Mesenchymal stem cell (in vitro differentiated cells and primary cell): Measurements from ENCODE around the gene IL4I1.

Experiments used
- DNase-seq: peaks from one replicate; pipeline ENCODE4 v3.0.0-alpha.2; 2013
- H2AFZ ChIP-seq: one replicate; pipeline ENCODE4 v1.6.1; 2013; ENCODE audit warnings: low read depth, mild to moderate bottlenecking, control low read depth, inconsistent platforms, low read length, moderate library complexity
- H2AK5ac ChIP-seq: 2 replicates; pipeline ENCODE4 v1.6.1; 2013; ENCODE audit warnings: low read length, moderate library complexity, mild to moderate bottlenecking, inconsistent platforms; ENCODE audit not compliant: severe bottlenecking
- H2BK120ac ChIP-seq: one replicate; pipeline ENCODE4 v1.6.1; 2013; ENCODE audit warnings: low read depth, mild to moderate bottlenecking, inconsistent platforms, low read length, moderate library complexity
- H2BK12ac ChIP-seq, 2 experiments: one replicate each; pipeline ENCODE4 v1.6.1; 2013; ENCODE audit warnings: inconsistent platforms in 2 of 2, low read length in 2 of 2, mild to moderate bottlenecking in 2 of 2, moderate library complexity in 2 of 2, control low read depth in 1 of 2
- H2BK15ac ChIP-seq: one replicate; pipeline ENCODE4 v1.6.1; 2013; ENCODE audit warnings: mild to moderate bottlenecking, low read depth, inconsistent platforms; ENCODE audit not compliant: poor library complexity, severe bottlenecking
- H2BK5ac ChIP-seq: 2 replicates; pipeline ENCODE4 v1.6.1; 2013; ENCODE audit warnings: low read depth, mild to moderate bottlenecking, low read length, control low read depth, inconsistent platforms; ENCODE audit not compliant: poor library complexity, severe bottlenecking
- H3K14ac ChIP-seq, 2 experiments: one replicate each; pipeline ENCODE4 v1.6.1; 2013; ENCODE audit warnings: inconsistent platforms in 2 of 2, low read length in 2 of 2, control low read depth in 1 of 2, mild to moderate bottlenecking in 1 of 2, moderate library complexity in 1 of 2
- H3K18ac ChIP-seq, 2 experiments: one replicate each; pipeline ENCODE4 v1.6.1; 2013; ENCODE audit warnings: inconsistent platforms in 2 of 2, low read length in 2 of 2, control low read depth in 1 of 2, low read depth in 1 of 2, mild to moderate bottlenecking in 1 of 2
- H3K23ac ChIP-seq, 2 experiments: one replicate each; pipeline ENCODE4 v1.6.1; 2013; ENCODE audit warnings: inconsistent platforms in 2 of 2, low read length in 2 of 2, mild to moderate bottlenecking in 2 of 2, moderate library complexity in 2 of 2, control low read depth in 1 of 2
- H3K27ac ChIP-seq: 2 replicates; pipeline ENCODE4 v1.5.1; 2013; ENCODE audit warnings: mild to moderate bottlenecking, moderate library complexity, low read length, control low read depth, inconsistent platforms; ENCODE audit not compliant: poor library complexity, severe bottlenecking
- H3K27me3 ChIP-seq, 2 experiments: 2 replicates each; pipeline versions ENCODE4 v1.6.1 to v1.7.0; 2013; ENCODE audit warnings: low read length in 2 of 2, mild to moderate bottlenecking in 2 of 2, moderate library complexity in 2 of 2, control low read depth in 1 of 2, inconsistent platforms in 1 of 2; ENCODE audit not compliant: control insufficient read depth in 1 of 2, insufficient read depth in 1 of 2
- H3K36me3 ChIP-seq, 2 experiments: 2 replicates each; pipeline versions ENCODE4 v1.6.1 to v1.7.0; 2013; ENCODE audit warnings: low read length in 2 of 2, control low read depth in 1 of 2, inconsistent platforms in 1 of 2, low read depth in 1 of 2, mild to moderate bottlenecking in 1 of 2; ENCODE audit not compliant: insufficient read depth in 2 of 2, control insufficient read depth in 1 of 2
- H3K4ac ChIP-seq, 2 experiments: one replicate each; pipeline ENCODE4 v1.6.1; 2013; ENCODE audit warnings: inconsistent platforms in 2 of 2, low read length in 2 of 2, mild to moderate bottlenecking in 2 of 2, moderate library complexity in 2 of 2, control low read depth in 1 of 2, low read depth in 1 of 2
- H3K4me1 ChIP-seq: 2 replicates; pipeline ENCODE4 v1.6.1; 2013; ENCODE audit warnings: low read depth, low read length, control low read depth; ENCODE audit not compliant: control insufficient read depth, insufficient read depth
- H3K4me2 ChIP-seq: 2 replicates; pipeline ENCODE4 v1.6.1; 2013; ENCODE audit warnings: low read length, mild to moderate bottlenecking, inconsistent platforms; ENCODE audit not compliant: poor library complexity, severe bottlenecking
- H3K4me3 ChIP-seq, 2 experiments: 2 replicates each; pipeline versions ENCODE4 v1.5.1 to v1.7.0; 2013; ENCODE audit warnings: low read length in 2 of 2, mild to moderate bottlenecking in 2 of 2, control low read depth in 1 of 2, low read depth in 1 of 2; ENCODE audit not compliant: insufficient read depth in 1 of 2
- H3K79me1 ChIP-seq: replicated peaks from 2 replicates; pipeline ENCODE4 v1.6.1; 2013; ENCODE audit warnings: mild to moderate bottlenecking, control low read depth, low read length, inconsistent platforms; ENCODE audit not compliant: poor library complexity, severe bottlenecking
- H3K9ac ChIP-seq: 2 replicates; pipeline ENCODE4 v1.7.0; 2013; ENCODE audit warnings: mild to moderate bottlenecking, low read length, moderate library complexity
- H3K9me3 ChIP-seq: 2 replicates; pipeline ENCODE4 v1.7.0; 2013; ENCODE audit warnings: mild to moderate bottlenecking, low read length; ENCODE audit not compliant: control insufficient read depth
- H4K8ac ChIP-seq: one replicate; pipeline ENCODE4 v1.6.1; 2013; ENCODE audit warnings: inconsistent platforms, mild to moderate bottlenecking, low read length, moderate library complexity
- H4K91ac ChIP-seq: one replicate; pipeline ENCODE4 v1.6.1; 2013; ENCODE audit warnings: mild to moderate bottlenecking, low read length, inconsistent platforms
- WGBS: methylation state at CpG from one replicate; pipeline ENCODE4 v1.1.7; 2013; ENCODE audit warnings: mixed read lengths; 5-methylcytosine and 5-hydroxymethylcytosine counted together

The IL4I1 gene

DNA sequence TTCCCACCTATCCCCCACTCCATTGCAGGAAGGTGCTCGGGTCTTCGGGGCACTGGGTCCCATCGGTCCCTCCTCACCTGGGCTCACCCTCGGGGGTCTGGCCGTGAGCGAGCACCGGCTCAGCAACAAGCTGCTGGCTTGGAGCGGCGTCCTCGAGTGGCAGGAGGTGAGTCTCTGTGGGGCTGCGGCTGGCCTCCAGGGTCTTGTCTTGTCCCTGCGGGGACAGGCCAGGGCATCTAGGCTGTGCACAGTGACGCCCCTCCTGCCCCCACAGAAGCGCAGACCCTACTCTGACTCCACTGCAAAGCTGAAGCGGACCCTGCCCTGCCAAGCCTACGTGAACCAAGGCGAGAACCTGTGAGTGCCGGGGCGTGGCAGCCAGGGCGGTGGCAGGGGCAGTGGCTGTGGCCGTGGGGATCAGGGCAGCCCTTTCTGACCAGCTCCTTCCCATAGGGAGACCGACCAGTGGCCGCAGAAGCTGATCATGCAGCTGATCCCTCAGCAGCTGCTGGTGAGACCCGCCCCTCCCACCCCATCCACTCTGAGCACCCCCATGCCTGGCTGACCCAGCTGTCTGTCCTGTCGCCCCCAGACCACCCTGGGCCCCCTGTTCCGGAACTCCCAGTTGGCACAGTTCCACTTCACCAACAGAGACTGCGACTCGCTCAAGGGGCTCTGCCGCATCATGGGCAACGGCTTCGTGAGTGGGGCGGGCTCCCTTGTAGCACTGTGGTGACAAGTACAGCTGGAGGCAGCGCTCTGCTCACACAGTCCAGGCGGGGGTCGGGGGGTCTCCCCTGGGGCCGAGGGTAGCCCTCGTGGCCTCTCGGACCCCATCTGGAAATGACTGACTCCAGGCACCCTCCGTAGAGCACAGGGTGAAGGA lies 42.1 kb downstream of the IL4I1 start:
- no peak overlapping the region for H2BK12ac ChIP-seq
- no peak overlapping the region for H3K4me3 ChIP-seq
- peaks cover 11% of the 10 kb centered on the region for H3K79me1 ChIP-seq
- H3K4me1 ChIP-seq, result peaks cover 48% of the 10 kb centered on the region
- no peak overlapping the region for H3K9ac ChIP-seq
- no peak overlapping the region for H3K18ac ChIP-seq
- no peak overlapping the region for H3K4ac ChIP-seq
- H2BK120ac ChIP-seq, result no peak overlapping the region
- no peaks in the 10 kb centered on the region for H3K9me3 ChIP-seq
- H3K23ac ChIP-seq, result no peak overlapping the region
- DNase-seq, result no peak
- no peak overlapping the region for H2BK15ac ChIP-seq
- WGBS, result 96% methylated on average over 39 of the region's 39 CpGs
- H3K36me3 ChIP-seq, result peaks cover 39 to 53% of the 10 kb centered on the region in 2 experiments
- no peaks in the 10 kb centered on the region for H3K27me3 ChIP-seq
- H3K4me2 ChIP-seq, result no peak overlapping the region
- no peak overlapping the region for H4K8ac ChIP-seq
- no peak overlapping the region for H3K27ac ChIP-seq
- no peak overlapping the region for H2AK5ac ChIP-seq
- no peak overlapping the region for H4K91ac ChIP-seq
- no peak overlapping the region for H3K14ac ChIP-seq
- no peak overlapping the region for H2AFZ ChIP-seq
- no peak overlapping the region for H2BK5ac ChIP-seq

DNA sequence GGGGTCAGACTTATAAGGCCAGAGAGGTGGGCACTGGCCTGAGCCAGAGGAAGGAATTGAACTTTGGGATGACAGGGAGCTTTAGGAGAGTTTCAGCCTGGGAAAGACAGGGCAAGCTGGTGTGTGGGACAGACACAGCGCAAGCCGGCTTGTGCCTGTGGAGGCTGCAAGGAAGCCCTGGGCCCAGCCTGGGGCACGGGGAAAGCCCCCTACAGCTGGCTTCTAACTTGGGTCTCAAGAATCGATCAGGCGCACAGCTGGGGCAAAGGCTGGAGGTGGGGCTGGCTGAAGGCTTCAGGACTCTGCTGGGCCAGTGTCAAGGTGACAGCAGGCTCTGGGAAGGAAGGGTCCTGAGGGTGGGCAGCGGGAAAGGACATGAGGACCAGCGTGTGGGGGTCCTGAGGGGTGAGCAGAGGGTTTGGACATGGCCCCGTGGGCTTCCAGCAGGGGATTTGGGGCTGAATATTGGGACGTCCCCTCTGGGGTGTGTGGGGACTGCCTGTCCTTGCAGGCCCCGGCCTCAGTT lies 42.8 kb downstream of the IL4I1 start:
- no peak overlapping the region for H3K23ac ChIP-seq
- peaks cover 13% of the 10 kb centered on the region for H3K79me1 ChIP-seq
- no peak overlapping the region for H3K9ac ChIP-seq
- WGBS, result 92% methylated on average over 9 of the region's 10 CpGs
- H3K9me3 ChIP-seq, result no peaks in the 10 kb centered on the region
- H2BK15ac ChIP-seq, result no peak overlapping the region
- H3K4me1 ChIP-seq, result peaks cover 44% of the 10 kb centered on the region
- no peak overlapping the region for H2AFZ ChIP-seq
- H4K8ac ChIP-seq, result no peak overlapping the region
- no peak overlapping the region for H3K4me3 ChIP-seq
- H3K18ac ChIP-seq, result no peak overlapping the region
- H2BK12ac ChIP-seq, result no peak overlapping the region
- H3K4ac ChIP-seq, result no peak overlapping the region
- H2BK5ac ChIP-seq, result no peak overlapping the region
- no peaks in the 10 kb centered on the region for H3K27me3 ChIP-seq
- H3K36me3 ChIP-seq, result peaks cover 39 to 47% of the 10 kb centered on the region in 2 experiments
- DNase-seq, result no peak
- H2BK120ac ChIP-seq, result no peak overlapping the region
- no peak overlapping the region for H2AK5ac ChIP-seq
- no peak overlapping the region for H4K91ac ChIP-seq
- H3K27ac ChIP-seq, result no peak overlapping the region
- no peak overlapping the region for H3K14ac ChIP-seq
- no peak overlapping the region for H3K4me2 ChIP-seq

DNA sequence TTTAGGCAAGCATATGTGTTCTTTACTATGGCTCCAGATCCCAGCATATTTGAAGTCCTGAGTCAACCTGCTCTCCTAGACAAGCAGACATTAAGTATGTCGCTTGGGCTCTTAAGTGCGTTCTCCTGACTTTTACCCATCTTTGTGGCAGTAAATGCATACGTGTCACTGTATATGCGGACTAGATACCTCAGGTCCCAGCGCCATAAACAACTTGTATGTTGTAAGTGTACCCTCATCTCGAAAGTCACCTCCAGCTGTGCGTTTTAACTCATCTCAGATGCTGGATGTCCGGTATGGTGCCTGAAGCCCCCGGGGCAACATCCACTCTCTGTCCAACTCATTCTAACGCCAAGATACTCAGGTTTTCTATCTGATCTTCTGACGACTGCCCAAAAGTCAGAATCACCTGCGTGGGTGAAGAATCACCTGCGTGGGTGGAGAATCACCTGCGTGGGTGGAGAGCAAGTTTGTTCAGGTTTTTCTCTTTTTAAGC lies 44.0 kb downstream of the IL4I1 start:
- peaks cover 28 to 35% of the 10 kb centered on the region in 2 experiments for H3K36me3 ChIP-seq
- no peak overlapping the region for H3K4ac ChIP-seq
- peaks cover 16% of the 10 kb centered on the region for H3K79me1 ChIP-seq
- peak overlapping the region in 1 of 2 experiments; percentile 81 for H3K23ac ChIP-seq
- H3K4me2 ChIP-seq, result peak overlapping the region; percentile 86
- DNase-seq, result no peak
- no peak overlapping the region for H4K8ac ChIP-seq
- peak overlapping the region in 1 of 2 experiments; percentile 91 for H3K4me3 ChIP-seq
- H3K27me3 ChIP-seq, result no peaks in the 10 kb centered on the region
- H2AK5ac ChIP-seq, result no peak overlapping the region
- H3K9ac ChIP-seq, result peak overlapping the region; percentile 78
- peaks cover 37% of the 10 kb centered on the region for H3K4me1 ChIP-seq
- H2BK15ac ChIP-seq, result no peak overlapping the region
- 88% methylated on average over 13 of the region's 14 CpGs for WGBS
- no peak overlapping the region for H2AFZ ChIP-seq
- H3K14ac ChIP-seq, result no peak overlapping the region
- no peak overlapping the region for H4K91ac ChIP-seq
- no peaks in the 10 kb centered on the region for H3K9me3 ChIP-seq
- no peak overlapping the region for H2BK5ac ChIP-seq
- H3K27ac ChIP-seq, result no peak overlapping the region
- no peak overlapping the region for H2BK120ac ChIP-seq
- H2BK12ac ChIP-seq, result no peak overlapping the region
- H3K18ac ChIP-seq, result no peak overlapping the region
